HEK293 (cell line): Measurements from ENCODE around the gene TTC33.

ENCODE experiments used
- CTCF ChIP-seq: fragments of 450-650 bp; formaldehyde crosslinking; IDR thresholded peaks from 2 replicates; pipeline ENCODE4 v1.5.1; 2016; ENCODE audit warnings: missing biosample characterization, missing genetic modification characterization
- PRDM4 ChIP-seq: fragments of 450-650 bp; formaldehyde crosslinking; IDR thresholded peaks from 2 replicates; pipeline ENCODE4 v1.5.1; 2017; ENCODE audit warnings: missing biosample characterization, missing genetic modification characterization
- ZBTB1 ChIP-seq: fragments of 450-650 bp; formaldehyde crosslinking; IDR thresholded peaks from 2 replicates; pipeline ENCODE4 v1.5.1; 2016; ENCODE audit warnings: missing biosample characterization, missing genetic modification characterization
- ZNF626 ChIP-seq: fragments of 450-650 bp; sonication (Bioruptor Pico); formaldehyde crosslinking; IDR thresholded peaks from 2 replicates; pipeline ENCODE4 v1.5.1; 2018; ENCODE audit warnings: missing biosample characterization, missing genetic modification characterization, inconsistent platforms
- TF ChIP-seq, protein P1 (sequence below): fragments of 450-650 bp; formaldehyde crosslinking; IDR thresholded peaks from 2 replicates; pipeline ENCODE4 v1.5.1; 2016; ENCODE audit warnings: missing biosample characterization, missing genetic modification characterization
- TF ChIP-seq, protein P2 (sequence below): fragments of 450-650 bp; formaldehyde crosslinking; optimal IDR thresholded peaks from 2 replicates; pipeline ENCODE3; 2016; ENCODE audit warnings: missing biosample characterization, mild to moderate bottlenecking, missing genetic modification characterization

DNA sequence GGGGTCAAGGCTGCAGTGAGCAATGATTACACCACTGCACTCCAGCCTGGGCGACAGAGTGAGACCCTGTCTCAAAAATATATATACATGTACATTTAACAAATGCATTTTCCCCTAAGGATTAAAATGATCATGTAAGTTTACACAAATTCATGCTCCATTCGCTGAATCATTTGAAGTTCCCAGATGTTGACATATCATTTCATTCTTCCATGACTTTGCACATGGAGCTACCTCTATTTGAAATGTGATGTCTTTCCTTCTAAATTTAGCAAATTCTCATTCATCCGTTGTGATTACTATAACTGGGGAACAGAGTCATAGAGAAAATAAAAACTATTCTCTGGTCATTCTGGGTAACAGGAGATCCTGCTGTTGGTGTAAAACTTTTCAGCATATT lies 65.5 kb downstream of the TTC33 start:
- TF ChIP-seq CTCF (tag by site-specific recombination) = no peak
- no peak for TF ChIP-seq ZNF626 (tag by site-specific recombination)
- no peak for TF ChIP-seq ZBTB1
- TF ChIP-seq, protein P1, sequence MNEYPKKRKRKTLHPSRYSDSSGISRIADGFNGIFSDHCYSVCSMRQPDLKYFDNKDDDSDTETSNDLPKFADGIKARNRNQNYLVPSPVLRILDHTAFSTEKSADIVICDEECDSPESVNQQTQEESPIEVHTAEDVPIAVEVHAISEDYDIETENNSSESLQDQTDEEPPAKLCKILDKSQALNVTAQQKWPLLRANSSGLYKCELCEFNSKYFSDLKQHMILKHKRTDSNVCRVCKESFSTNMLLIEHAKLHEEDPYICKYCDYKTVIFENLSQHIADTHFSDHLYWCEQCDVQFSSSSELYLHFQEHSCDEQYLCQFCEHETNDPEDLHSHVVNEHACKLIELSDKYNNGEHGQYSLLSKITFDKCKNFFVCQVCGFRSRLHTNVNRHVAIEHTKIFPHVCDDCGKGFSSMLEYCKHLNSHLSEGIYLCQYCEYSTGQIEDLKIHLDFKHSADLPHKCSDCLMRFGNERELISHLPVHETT (tag by site-specific recombination) = no peak
- no peak for TF ChIP-seq PRDM4
- TF ChIP-seq, protein P2, sequence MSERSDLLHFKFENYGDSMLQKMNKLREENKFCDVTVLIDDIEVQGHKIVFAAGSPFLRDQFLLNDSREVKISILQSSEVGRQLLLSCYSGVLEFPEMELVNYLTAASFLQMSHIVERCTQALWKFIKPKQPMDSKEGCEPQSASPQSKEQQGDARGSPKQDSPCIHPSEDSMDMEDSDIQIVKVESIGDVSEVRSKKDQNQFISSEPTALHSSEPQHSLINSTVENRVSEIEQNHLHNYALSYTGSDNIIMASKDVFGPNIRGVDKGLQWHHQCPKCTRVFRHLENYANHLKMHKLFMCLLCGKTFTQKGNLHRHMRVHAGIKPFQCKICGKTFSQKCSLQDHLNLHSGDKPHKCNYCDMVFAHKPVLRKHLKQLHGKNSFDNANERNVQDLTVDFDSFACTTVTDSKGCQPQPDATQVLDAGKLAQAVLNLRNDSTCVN (tag by site-specific recombination) = no peak
